ENCODE data around the gene MPPED1. TPM values are rescaled to one million over a fixed set of nuclear protein-coding genes. Genes with fewer than 3 reads are reported as not detected.

MPPED1 gene
- total and polyA plus RNA-seq, 2 donors (not counting 1 experiment from before 2014, with no cell fraction given), result 0.13 TPM; not detected in 1

DNA sequence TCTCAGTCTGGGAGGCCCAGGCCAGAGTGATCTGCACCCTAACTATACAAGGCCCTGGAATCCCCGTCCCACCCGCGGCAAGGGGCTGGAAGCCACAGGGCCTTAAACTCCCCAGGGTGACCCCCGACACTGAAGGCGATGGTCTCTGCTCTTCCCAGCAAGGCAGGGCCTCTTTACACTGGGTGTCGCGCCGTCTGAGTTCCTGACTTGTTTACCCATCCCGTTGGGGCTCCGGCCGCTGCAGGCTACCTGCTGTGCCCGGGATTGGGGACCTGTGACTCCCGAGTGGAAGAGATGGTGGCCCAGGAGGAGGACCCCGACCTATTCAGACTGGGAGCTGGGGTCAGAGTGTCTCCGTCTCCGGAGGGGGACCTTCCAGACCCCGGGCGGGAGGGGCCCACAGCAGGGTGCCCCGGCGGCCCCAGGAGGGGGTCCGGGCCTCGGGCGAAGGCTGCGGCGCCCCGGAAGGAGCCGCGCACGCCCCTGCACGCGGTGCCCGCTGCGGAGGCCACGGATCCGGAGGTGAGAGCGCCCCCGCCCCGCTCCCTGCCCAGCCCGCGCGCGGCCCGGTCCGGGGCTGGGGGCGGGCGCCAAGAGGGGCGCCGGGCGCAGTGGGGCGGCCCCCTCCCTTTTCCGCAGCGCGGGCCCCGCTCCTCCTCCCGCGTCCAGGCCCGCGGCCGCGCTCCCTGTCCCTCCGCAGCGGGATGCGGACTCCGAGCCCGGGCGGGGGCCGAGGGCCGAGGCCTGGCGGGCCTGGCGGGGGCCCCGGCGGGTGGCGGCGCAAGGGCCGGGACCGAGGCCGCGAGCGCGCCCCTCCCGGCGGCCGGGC lies 560 bp upstream of the MPPED1 start:
- Histone ChIP-seq H3K4me2 (replicated peaks; ENCODE audit: low read depth, low read length, poor library complexity, severe bottlenecking) (no peak overlapping the region), H3K27ac (ENCODE audit: low read length in 2 of 2) (no peak overlapping the region), H3K36me3 (replicated peaks in 1 of 2; ENCODE audit: control extremely low read depth in 1 of 2, control insufficient read depth in 1 of 2, extremely low read depth in 1 of 2, insufficient read depth in 2 of 2, low read length in 1 of 2) (no peaks in the 10 kb centered on the region), H3K27me3 (replicated peaks in 1 of 4; ENCODE audit: control extremely low read depth in 1 of 4, control insufficient read depth in 3 of 4, insufficient read depth in 4 of 4, low read length in 3 of 4) (peaks cover 0 to 25% (median 7%) of the 10 kb centered on the region in 4 experiments), H2AFZ (ENCODE audit: insufficient read depth, low read depth, low read length, poor library complexity, severe bottlenecking) (no peak overlapping the region), H3K4me3 (ENCODE audit: control extremely low read depth in 1 of 5, extremely low read depth in 1 of 5, insufficient read depth in 1 of 5, low read depth in 2 of 5, low read length in 4 of 5) (no peak overlapping the region), H4K20me1 (ENCODE audit: control insufficient read depth, insufficient read depth, low read length, poor library complexity, severe bottlenecking) (no peaks in the 10 kb centered on the region), H3K4me1 (ENCODE audit: control insufficient read depth in 2 of 2, insufficient read depth in 2 of 2, low read length in 2 of 2) (no peaks in the 10 kb centered on the region), H3K9ac (ENCODE audit: low read length) (no peak overlapping the region), H3K9me3 (ENCODE audit: control extremely low read depth in 1 of 3, control insufficient read depth in 2 of 3, insufficient read depth in 1 of 3, low read length in 2 of 3) (no peaks in the 10 kb centered on the region), H3K79me2 (ENCODE audit: control insufficient read depth, insufficient read depth, low read length) (no peaks in the 10 kb centered on the region)
- Mint-ChIP-seq H3K9me3 (ENCODE audit: insufficient read depth) (no peaks in the 10 kb centered on the region), H3K4me3 (no peak overlapping the region), H3K27ac (no peak overlapping the region), H3K27me3 (peaks cover 67% of the 10 kb centered on the region), H3K4me1 (peaks cover 1% of the 10 kb centered on the region)
- POLR2A ChIA-PET, result no interaction called here
- 14% methylated on average over 80 of the region's 83 CpGs for WGBS (ENCODE audit: insufficient coverage)
- no peak for DNase-seq
- no peak for TF ChIP-seq EZH2 (IDR thresholded peaks at IDR 0.05; ENCODE audit: borderline replicate concordance, insufficient read depth, low read depth, low read length, poor library complexity, severe bottlenecking)
- no peak for TF ChIP-seq CTCF (IDR thresholded peaks at IDR 0.05)
- intact Hi-C loops (cut with micrococcal nuclease), result no loop called here
- CTCF ChIA-PET, result no interaction called here
- no peak for ATAC-seq (ENCODE audit: low read depth)

All from B cell (primary cell).